ENCODE data around the gene ZACN. TPM values are rescaled to one million over a fixed set of nuclear protein-coding genes. Genes with fewer than 3 reads are reported as not detected.

The ZACN gene
- polyA plus RNA-seq, 1 donor from 2014 or later: not detected

- H3K79me2 ChIP-seq (replicated peaks; ENCODE audit: insufficient read depth, low read length): no peaks in the 10 kb centered on the region
- H3K4me2 ChIP-seq (ENCODE audit: low read length): no peak overlapping the region
- H3K4me3 ChIP-seq (ENCODE audit: low read length): no peak overlapping the region
- H3K9me2 ChIP-seq (ENCODE audit: insufficient read depth, low read length): no peaks in the 10 kb centered on the region
- H3F3A ChIP-seq (ENCODE audit: insufficient read depth, low read length, poor library complexity, severe bottlenecking): no peaks in the 10 kb centered on the region
- no peak for TF ChIP-seq SMC3 (conservative IDR thresholded peaks at IDR 0.05; ENCODE audit: poor library complexity)
- no peak for TF ChIP-seq MXI1 (conservative IDR thresholded peaks at IDR 0.05; ENCODE audit: poor library complexity, severe bottlenecking)
- TF ChIP-seq RAD21 (conservative IDR thresholded peaks at IDR 0.05): no peak
- no peak for TF ChIP-seq EZH2 (IDR thresholded peaks at IDR 0.05; ENCODE audit: borderline replicate concordance, insufficient read depth, low read length, poor library complexity, severe bottlenecking)
- no peak for TF ChIP-seq CTCF (IDR thresholded peaks at IDR 0.05; ENCODE audit: poor library complexity, severe bottlenecking)
- no peak for TF ChIP-seq REST (IDR thresholded peaks at IDR 0.05; ENCODE audit: borderline replicate concordance)
- no peak for TF ChIP-seq POLR2AphosphoS5 (IDR thresholded peaks at IDR 0.05)
- no peak for TF ChIP-seq TAF1 (IDR thresholded peaks at IDR 0.05; ENCODE audit: low read depth)
- TF ChIP-seq EP300 (conservative IDR thresholded peaks at IDR 0.05; ENCODE audit: poor library complexity, severe bottlenecking): no peak
- H3K9ac ChIP-seq (ENCODE audit: low read length): no peak overlapping the region
- no peaks in the 10 kb centered on the region for H3K36me3 ChIP-seq (ENCODE audit: insufficient read depth, low read length)
- no peak overlapping the region for H2AFZ ChIP-seq (ENCODE audit: low read depth, low read length)
- H4K20me1 ChIP-seq (ENCODE audit: insufficient read depth): no peaks in the 10 kb centered on the region
- no peaks in the 10 kb centered on the region for H3K9me3 ChIP-seq (ENCODE audit: low read length)
- H3K27ac ChIP-seq (ENCODE audit: low read length): no peak overlapping the region
- peaks cover 30% of the 10 kb centered on the region for H3K27me3 ChIP-seq (ENCODE audit: insufficient read depth, low read depth, low read length)
Measured at GRCh38 chr17:76081295-76082210, 2.6 kb downstream of the ZACN start.

- H3K9me3 ChIP-seq (ENCODE audit: low read length): no peaks in the 10 kb centered on the region
- no peak overlapping the region for H2AFZ ChIP-seq (ENCODE audit: low read depth, low read length)
- H3K27ac ChIP-seq (ENCODE audit: low read length): no peak overlapping the region
- H3K36me3 ChIP-seq (ENCODE audit: insufficient read depth, low read length): no peaks in the 10 kb centered on the region
- no peak overlapping the region for H3K9ac ChIP-seq (ENCODE audit: low read length)
- H3K4me3 ChIP-seq (ENCODE audit: low read length): no peak overlapping the region
- H3K79me2 ChIP-seq (replicated peaks; ENCODE audit: insufficient read depth, low read length): no peaks in the 10 kb centered on the region
- H3F3A ChIP-seq (ENCODE audit: insufficient read depth, low read length, poor library complexity, severe bottlenecking): no peaks in the 10 kb centered on the region
- no peak overlapping the region for H3K4me2 ChIP-seq (ENCODE audit: low read length)
- no peak for TF ChIP-seq MXI1 (conservative IDR thresholded peaks at IDR 0.05; ENCODE audit: poor library complexity, severe bottlenecking)
- TF ChIP-seq SMC3 (conservative IDR thresholded peaks at IDR 0.05; ENCODE audit: poor library complexity): no peak
- TF ChIP-seq EP300 (conservative IDR thresholded peaks at IDR 0.05; ENCODE audit: poor library complexity, severe bottlenecking): no peak
- TF ChIP-seq TAF1 (IDR thresholded peaks at IDR 0.05; ENCODE audit: low read depth): no peak
- no peak for TF ChIP-seq CTCF (IDR thresholded peaks at IDR 0.05; ENCODE audit: poor library complexity, severe bottlenecking)
- TF ChIP-seq RAD21 (conservative IDR thresholded peaks at IDR 0.05): no peak
- no peaks in the 10 kb centered on the region for H4K20me1 ChIP-seq (ENCODE audit: insufficient read depth)
- no peaks in the 10 kb centered on the region for H3K9me2 ChIP-seq (ENCODE audit: insufficient read depth, low read length)
- H3K27me3 ChIP-seq (ENCODE audit: insufficient read depth, low read depth, low read length): peaks cover 19% of the 10 kb centered on the region
Measured at GRCh38 chr17:76082326-76083251, 3.6 kb downstream of the ZACN start.

Data from neural cell (in vitro differentiated cells).